ENCODE results near the gene ITGA1. TPM values are rescaled to one million over a fixed set of nuclear protein-coding genes. Genes with fewer than 3 reads are reported as not detected.

The ITGA1 gene
- polyA plus RNA-seq, 6 donors from 2014 or later, result not detected

DNA sequence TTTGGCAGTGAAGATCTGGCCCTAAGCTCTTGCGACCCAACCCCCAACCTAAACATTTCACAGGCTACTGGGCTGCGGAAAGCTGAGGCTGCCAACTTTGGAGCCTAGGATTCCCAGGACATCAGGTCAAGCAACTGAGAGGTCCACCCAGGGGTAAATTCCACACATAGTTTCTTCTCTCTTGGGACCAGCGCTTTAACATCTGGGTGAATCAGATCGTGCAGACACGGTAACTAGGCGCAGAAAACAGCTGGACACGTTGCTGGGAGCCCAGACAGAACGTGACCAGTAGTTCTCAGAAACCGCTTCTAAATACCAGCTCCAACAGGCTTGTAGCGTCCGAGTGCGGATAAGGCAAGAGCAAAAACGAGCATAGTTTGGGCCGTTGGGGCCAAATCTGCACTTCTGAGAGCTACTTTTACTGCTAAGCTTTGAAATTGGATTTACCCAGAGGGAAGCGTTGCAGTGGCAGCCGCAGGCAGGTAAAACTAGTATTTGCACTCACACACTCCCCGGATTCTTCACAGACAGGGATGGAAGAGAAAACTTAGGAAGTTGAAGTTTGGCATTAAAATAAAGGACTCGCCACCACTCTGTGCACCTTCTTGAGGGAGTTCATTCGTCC, 11.8 kb downstream of the ITGA1 start:
- H3K4me1 Mint-ChIP-seq, result peaks cover 27 to 46% (median 45%) of the 10 kb centered on the region in 3 donors
- ATAC-seq (ENCODE audit: low read depth in 2 of 2), result peak; percentile 18 to 26
- H3K27me3 Mint-ChIP-seq, result no peaks in the 10 kb centered on the region
- H3K9me3 Mint-ChIP-seq, result no peaks in the 10 kb centered on the region
- peak overlapping the region; percentile 91 to 99 (median 97) for H3K4me3 Mint-ChIP-seq
- no peaks in the 10 kb centered on the region for H3K36me3 Mint-ChIP-seq
- H3K27ac Mint-ChIP-seq, result peak overlapping the region; percentile 78 to 96 (median 92)
- no peak for DNase-seq

DNA sequence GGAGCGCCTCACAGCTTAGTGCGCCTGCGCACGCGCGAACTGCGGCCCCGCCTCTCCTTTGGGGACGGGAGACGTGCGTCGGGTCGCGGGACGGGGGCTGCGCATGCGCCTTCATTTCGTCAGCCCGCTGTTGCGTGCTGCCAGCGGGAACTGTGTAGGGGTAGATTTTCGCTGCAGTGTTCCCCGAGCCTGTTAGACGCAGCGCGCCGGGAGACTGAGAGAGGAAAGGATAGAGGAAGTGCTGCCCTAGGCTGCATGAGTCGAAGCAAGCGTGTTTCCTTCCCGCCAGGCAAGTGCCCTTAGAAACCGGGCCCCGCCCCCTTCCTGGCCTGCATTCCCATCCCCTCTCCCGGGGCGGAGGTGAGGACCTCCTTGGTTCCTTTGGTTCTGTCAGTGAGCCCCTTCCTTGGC, 12.3 kb downstream of the ITGA1 start:
- no peaks in the 10 kb centered on the region for H3K36me3 Mint-ChIP-seq
- H3K27ac Mint-ChIP-seq, result peak overlapping the region; percentile 72 to 96 (median 92)
- H3K9me3 Mint-ChIP-seq, result no peaks in the 10 kb centered on the region
- no peaks in the 10 kb centered on the region for H3K27me3 Mint-ChIP-seq
- DNase-seq, result peak; percentile 93
- peak overlapping the region; percentile 91 to 99 (median 97) for H3K4me3 Mint-ChIP-seq
- peak; percentile 89 to 91 for ATAC-seq (ENCODE audit: low read depth in 2 of 2)
- H3K4me1 Mint-ChIP-seq, result peaks cover 29 to 50% (median 46%) of the 10 kb centered on the region in 3 donors

DNA sequence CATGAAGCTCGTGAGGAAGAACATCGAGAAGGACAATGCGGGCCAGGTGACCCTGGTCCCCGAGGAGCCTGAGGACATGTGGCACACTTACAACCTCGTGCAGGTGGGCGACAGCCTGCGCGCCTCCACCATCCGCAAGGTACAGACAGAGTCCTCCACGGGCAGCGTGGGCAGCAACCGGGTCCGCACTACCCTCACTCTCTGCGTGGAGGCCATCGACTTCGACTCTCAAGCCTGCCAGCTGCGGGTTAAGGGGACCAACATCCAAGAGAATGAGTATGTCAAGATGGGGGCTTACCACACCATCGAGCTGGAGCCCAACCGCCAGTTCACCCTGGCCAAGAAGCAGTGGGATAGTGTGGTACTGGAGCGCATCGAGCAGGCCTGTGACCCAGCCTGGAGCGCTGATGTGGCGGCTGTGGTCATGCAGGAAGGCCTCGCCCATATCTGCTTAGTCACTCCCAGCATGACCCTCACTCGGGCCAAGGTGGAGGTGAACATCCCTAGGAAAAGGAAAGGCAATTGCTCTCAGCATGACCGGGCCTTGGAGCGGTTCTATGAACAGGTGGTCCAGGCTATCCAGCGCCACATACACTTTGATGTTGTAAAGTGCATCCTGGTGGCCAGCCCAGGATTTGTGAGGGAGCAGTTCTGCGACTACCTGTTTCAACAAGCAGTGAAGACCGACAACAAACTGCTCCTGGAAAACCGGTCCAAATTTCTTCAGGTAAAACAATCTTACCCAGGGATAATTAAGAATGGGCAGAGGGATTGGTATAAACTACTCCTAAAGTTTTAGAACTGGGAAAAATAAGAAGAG, 12.9 kb downstream of the ITGA1 start:
- no peaks in the 10 kb centered on the region for H3K9me3 Mint-ChIP-seq
- H3K27me3 Mint-ChIP-seq, result no peaks in the 10 kb centered on the region
- no peaks in the 10 kb centered on the region for H3K36me3 Mint-ChIP-seq
- DNase-seq (no peak), ATAC-seq (ENCODE audit: low read depth in 2 of 2) (peak; percentile 22 to 34)
- peaks cover 32 to 54% (median 46%) of the 10 kb centered on the region in 3 donors for H3K4me1 Mint-ChIP-seq
- H3K4me3 Mint-ChIP-seq, result peak overlapping the region; percentile 91 to 99 (median 97)
- H3K27ac Mint-ChIP-seq, result peak overlapping the region; percentile 72 to 96 (median 92)

DNA sequence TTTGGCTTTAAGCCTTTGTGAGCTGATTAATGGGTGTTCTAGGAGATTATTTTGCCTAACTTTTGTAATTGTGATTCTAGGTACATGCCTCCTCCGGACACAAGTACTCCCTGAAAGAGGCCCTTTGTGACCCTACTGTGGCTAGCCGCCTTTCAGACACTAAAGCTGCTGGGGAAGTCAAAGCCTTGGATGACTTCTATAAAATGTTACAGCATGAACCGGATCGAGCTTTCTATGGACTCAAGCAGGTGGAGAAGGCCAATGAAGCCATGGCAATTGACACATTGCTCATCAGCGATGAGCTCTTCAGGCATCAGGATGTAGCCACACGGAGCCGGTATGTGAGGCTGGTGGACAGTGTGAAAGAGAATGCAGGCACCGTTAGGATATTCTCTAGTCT, 13.6 kb downstream of the ITGA1 start:
- ATAC-seq (ENCODE audit: low read depth in 2 of 2) (no peak), DNase-seq (no peak)
- H3K9me3 Mint-ChIP-seq, result no peaks in the 10 kb centered on the region
- H3K27ac Mint-ChIP-seq, result peak overlapping the region; percentile 12 to 96 (median 74)
- peaks cover 32 to 54% (median 46%) of the 10 kb centered on the region in 3 donors for H3K4me1 Mint-ChIP-seq
- H3K27me3 Mint-ChIP-seq, result no peaks in the 10 kb centered on the region
- no peaks in the 10 kb centered on the region for H3K36me3 Mint-ChIP-seq
- H3K4me3 Mint-ChIP-seq, result peak overlapping the region; percentile 91 to 99 (median 97)

DNA sequence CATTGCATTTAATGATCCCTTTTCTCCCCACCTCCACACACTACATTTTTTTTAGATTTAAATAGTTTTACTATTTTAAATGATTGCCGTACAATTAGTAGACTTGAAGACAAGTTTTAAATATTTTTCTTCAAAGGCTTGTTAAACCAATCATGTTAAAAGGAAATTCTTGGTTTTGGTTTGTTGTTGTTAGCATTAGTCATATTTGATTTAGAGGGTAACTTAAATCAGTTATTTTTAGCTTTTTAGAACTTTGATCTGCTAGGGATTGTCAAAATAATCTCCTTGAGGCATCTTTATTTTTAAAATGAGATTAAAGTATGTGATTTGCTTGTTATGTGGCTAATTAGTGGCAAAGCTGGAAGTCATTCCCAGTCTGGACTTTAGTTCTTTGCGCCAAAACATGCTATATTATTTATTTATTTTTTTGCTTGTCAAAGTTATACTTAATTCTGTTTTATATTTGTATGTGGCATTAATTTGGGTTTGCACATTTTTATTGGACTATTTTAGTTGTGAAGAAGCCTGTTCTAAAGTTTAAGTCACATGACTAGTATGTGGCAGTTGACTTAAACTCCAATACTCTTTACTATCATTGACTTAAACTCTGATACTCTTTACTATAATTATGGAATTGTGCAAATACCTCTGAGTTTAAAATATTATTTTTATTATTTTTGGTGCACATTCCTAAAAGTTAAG, 14.7 kb downstream of the ITGA1 start:
- Mint-ChIP-seq H3K4me1 (peaks cover 32 to 54% (median 46%) of the 10 kb centered on the region in 3 donors), H3K9me3 (no peaks in the 10 kb centered on the region), H3K4me3 (peak overlapping the region in 2 of 8 donors; percentile 8 to 97), H3K27me3 (no peaks in the 10 kb centered on the region), H3K36me3 (no peaks in the 10 kb centered on the region), H3K27ac (no peak overlapping the region)
- DNase-seq, result no peak
- no peak for ATAC-seq (ENCODE audit: low read depth in 2 of 2)

DNA sequence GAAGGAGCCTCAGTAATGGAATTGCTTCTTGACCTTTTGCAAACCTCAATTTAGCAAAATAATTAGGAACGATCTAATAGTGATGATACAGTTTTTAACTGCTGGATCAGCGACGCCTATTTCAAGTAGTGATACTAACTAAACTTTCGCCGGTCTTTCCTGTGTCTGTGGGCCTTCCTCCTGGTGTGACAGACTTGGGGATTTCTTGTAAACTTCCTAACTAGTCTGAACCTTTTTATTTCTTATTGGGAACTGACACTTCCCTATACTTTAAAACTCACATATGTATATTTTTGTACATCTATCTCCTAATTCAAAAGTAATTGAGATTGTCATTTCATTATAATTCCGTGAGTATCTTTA, 15.2 kb downstream of the ITGA1 start:
- Mint-ChIP-seq H3K27ac (peak overlapping the region in 1 of 6 donors; percentile 38), H3K4me3 (peak overlapping the region in 2 of 8 donors; percentile 21 to 22), H3K9me3 (no peaks in the 10 kb centered on the region), H3K36me3 (no peaks in the 10 kb centered on the region), H3K4me1 (peaks cover 31 to 52% (median 45%) of the 10 kb centered on the region in 3 donors), H3K27me3 (no peaks in the 10 kb centered on the region)
- DNase-seq (no peak), ATAC-seq (ENCODE audit: low read depth in 2 of 2) (no peak)

DNA sequence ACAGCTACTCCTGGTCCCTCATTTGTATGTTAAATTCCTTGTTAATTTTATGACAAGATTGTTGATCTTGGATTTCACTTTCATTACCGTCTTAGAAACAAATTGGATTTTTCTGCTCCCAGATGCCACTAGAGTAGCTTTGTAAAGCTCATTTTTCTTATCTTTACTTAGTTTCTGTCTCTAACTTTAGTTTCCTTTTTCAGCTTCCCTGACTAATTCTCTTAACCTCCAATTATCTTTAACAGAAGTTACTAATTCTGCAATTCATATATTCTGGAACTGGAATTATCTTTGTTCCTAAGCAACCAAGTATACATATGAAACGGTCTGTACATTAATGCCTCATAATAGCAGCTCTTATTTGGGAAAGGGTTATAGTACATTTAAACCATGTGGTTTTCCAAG, 16.7 kb downstream of the ITGA1 start:
- Mint-ChIP-seq H3K36me3 (no peaks in the 10 kb centered on the region), H3K27me3 (no peaks in the 10 kb centered on the region), H3K4me1 (peaks cover 20 to 38% (median 32%) of the 10 kb centered on the region in 3 donors), H3K27ac (peak overlapping the region in 2 of 6 donors; percentile 14 to 79), H3K4me3 (peak overlapping the region in 1 of 8 donors; percentile 6), H3K9me3 (no peaks in the 10 kb centered on the region)
- ATAC-seq (ENCODE audit: low read depth in 2 of 2) (no peak), DNase-seq (no peak)

DNA sequence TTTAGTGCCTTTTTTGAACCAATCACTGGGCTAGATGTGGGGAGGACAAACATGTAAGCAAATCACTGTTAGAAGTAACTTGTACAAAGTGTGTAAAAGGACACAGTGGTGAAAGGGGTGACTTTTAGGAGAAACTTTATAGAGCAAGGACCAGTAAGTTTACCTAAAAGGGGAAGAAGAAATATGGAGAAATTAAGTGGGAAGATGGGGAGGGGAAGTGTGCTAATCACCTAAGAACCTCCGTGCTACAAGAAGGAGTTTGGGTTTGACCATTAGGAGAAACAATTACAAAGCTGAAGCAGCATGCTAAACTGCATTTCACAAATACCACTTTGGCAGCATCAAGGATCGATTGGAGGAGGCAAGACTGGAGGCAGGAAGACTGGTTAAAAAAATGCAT, 17.3 kb downstream of the ITGA1 start:
- peaks cover 17 to 32% (median 26%) of the 10 kb centered on the region in 3 donors for H3K4me1 Mint-ChIP-seq
- ATAC-seq (ENCODE audit: low read depth in 2 of 2) (no peak), DNase-seq (no peak)
- H3K36me3 Mint-ChIP-seq, result no peaks in the 10 kb centered on the region
- H3K27me3 Mint-ChIP-seq, result no peaks in the 10 kb centered on the region
- peak overlapping the region in 2 of 6 donors; percentile 30 to 42 for H3K27ac Mint-ChIP-seq
- no peaks in the 10 kb centered on the region for H3K9me3 Mint-ChIP-seq
- H3K4me3 Mint-ChIP-seq, result no peak overlapping the region

DNA sequence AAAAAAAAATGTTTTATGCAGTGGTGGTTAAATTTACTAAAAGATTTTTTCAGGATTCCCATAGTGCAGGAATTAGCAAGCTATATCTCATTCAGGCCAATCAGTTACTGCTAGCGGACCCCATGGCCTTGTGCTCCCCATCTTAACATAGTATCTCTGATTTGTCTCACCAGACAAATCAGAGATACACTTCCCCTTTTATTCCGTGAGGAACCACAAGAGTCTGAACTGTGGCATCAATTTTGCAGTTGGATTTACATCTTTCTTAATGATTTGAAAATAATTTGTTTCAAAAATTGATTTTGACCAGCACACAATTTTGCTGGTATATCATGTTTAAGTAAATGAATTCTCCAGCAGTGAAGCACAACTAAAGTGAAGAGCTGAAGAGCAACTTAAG, 17.9 kb downstream of the ITGA1 start:
- no peak for DNase-seq

DNA sequence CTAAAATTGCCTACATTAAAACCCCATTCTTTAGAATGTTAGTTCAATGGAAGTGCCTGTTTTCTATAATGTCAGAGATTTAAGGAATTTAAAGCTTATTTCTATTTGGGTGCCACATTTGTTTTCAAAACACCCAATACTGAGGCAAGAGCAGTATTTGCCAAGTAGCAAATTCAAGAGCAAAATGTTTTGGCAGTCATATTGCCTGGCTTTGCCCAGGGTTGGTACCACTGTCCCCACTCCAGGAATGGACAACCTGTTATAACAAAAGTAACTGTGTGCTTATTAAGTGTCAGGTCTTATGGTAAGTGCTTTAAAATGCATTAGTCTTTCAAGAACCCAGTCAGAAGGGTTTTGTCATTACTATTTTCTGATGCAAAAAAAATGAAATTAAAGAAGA, 19.3 kb downstream of the ITGA1 start:
- Mint-ChIP-seq H3K27ac (no peak overlapping the region), H3K9me3 (no peaks in the 10 kb centered on the region), H3K4me3 (no peak overlapping the region), H3K4me1 (peaks cover 4 to 14% (median 5%) of the 10 kb centered on the region in 3 donors), H3K27me3 (no peaks in the 10 kb centered on the region), H3K36me3 (no peaks in the 10 kb centered on the region)
- ATAC-seq (ENCODE audit: low read depth in 2 of 2) (no peak), DNase-seq (no peak)

More for the DNA sequence above, 17.9 kb downstream of the ITGA1 start:
- Mint-ChIP-seq H3K36me3 (no peaks in the 10 kb centered on the region), H3K4me3 (no peak overlapping the region), H3K27ac (no peak overlapping the region), H3K4me1 (peaks cover 13 to 25% (median 19%) of the 10 kb centered on the region in 3 donors), H3K27me3 (no peaks in the 10 kb centered on the region), H3K9me3 (no peaks in the 10 kb centered on the region)
- ATAC-seq (ENCODE audit: low read depth in 2 of 2), result no peak

DNA sequence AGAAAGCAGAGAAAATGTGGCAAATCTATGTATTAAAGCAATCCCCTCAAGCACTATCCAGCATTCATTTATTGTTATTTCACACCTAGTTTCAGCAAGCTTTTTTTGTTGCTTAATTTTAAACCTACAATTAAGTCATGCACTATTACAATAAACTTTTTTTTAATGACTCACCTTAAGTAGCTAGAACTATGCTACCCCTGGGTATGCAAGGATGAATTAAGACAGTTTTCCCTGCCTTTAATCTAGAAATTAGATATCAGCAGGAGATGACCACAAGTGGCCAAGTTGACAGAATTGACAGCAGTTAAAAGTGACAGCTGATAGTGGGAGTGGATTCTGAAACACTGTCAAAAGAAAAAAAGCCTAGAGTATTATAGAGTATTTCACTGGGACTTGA, 20.0 kb downstream of the ITGA1 start:
- peaks cover 2 to 14% (median 4%) of the 10 kb centered on the region in 3 donors for H3K4me1 Mint-ChIP-seq
- no peaks in the 10 kb centered on the region for H3K36me3 Mint-ChIP-seq
- no peaks in the 10 kb centered on the region for H3K27me3 Mint-ChIP-seq
- no peak for ATAC-seq (ENCODE audit: low read depth in 2 of 2)
- H3K27ac Mint-ChIP-seq, result no peak overlapping the region
- H3K4me3 Mint-ChIP-seq, result no peak overlapping the region
- DNase-seq, result no peak
- no peaks in the 10 kb centered on the region for H3K9me3 Mint-ChIP-seq

DNA sequence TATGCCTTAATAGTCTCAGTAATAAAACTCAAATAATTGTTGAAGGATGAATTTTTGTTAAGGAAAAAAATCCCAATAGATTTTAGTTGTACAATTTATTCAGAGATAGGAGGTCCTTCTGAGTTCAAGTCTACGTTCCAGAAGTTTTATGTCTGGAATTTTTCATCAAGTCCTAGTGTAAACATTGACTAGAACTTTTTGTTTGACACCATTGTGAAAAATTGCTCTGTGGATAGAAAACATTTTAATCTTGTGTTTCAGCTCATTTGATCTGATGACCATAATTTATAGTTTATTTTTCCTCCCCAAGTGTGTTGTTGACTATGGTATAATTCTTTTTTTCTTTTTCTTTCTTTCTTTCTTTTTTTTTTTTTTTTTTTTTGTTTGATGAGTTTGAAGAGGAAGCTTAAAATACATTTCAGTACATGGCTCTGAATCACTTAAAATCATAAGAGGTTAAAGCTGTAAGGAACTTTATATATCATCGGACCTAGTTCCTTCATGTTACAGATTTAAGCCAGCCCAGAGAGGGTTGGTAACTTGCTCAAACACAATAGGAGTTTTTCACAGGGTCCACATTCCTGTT, 20.7 kb downstream of the ITGA1 start:
- no peak for ATAC-seq (ENCODE audit: low read depth in 2 of 2)
- no peaks in the 10 kb centered on the region for H3K9me3 Mint-ChIP-seq
- DNase-seq, result no peak
- no peak overlapping the region for H3K4me3 Mint-ChIP-seq
- no peaks in the 10 kb centered on the region for H3K36me3 Mint-ChIP-seq
- H3K27me3 Mint-ChIP-seq, result no peaks in the 10 kb centered on the region
- H3K4me1 Mint-ChIP-seq, result peaks cover 0 to 14% (median 4%) of the 10 kb centered on the region in 3 donors
- H3K27ac Mint-ChIP-seq, result no peak overlapping the region

DNA sequence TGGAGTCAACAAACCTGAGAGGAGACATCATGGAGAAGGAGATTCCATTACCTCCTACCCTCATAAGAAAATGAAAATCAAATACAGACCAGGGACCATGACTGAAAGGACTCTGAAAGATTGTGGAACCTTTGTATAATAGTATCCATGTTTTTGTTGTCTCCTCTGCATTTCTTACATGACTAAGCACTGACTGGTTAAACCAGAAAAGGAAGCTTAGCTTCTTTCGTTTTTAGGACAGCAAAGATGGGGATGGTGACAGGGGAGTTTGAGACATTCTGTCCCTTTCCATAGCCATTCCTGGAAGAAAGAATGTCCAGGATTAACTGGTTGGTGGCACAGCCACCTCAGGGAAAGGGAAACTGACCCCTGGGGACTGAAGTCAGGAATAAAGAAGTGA, 22.2 kb downstream of the ITGA1 start:
- Mint-ChIP-seq H3K4me3 (no peak overlapping the region), H3K27me3 (no peaks in the 10 kb centered on the region), H3K4me1 (peaks cover 0 to 5% (median 3%) of the 10 kb centered on the region in 3 donors), H3K36me3 (no peaks in the 10 kb centered on the region), H3K9me3 (no peaks in the 10 kb centered on the region), H3K27ac (no peak overlapping the region)
- DNase-seq (no peak), ATAC-seq (ENCODE audit: low read depth in 2 of 2) (no peak)

Measured in naive B cell (primary cell).